RWPE2 (cell line): ENCODE measurements around the gene GRIK3.

ENCODE experiments used
- ATAC-seq: fragments of 200-7000 bp; cut with Tn5 transposase; 3 replicates; pipeline ENCODE4 v1.9.1; 2021; ENCODE audit warnings: low read depth
- DNase-seq: peaks from one replicate; pipeline ENCODE4 v3.0.0-alpha.2; 2020; ENCODE audit warnings: low spot score
- H3K27ac ChIP-seq: fragments of 450-650 bp; 2 replicates; pipeline ENCODE4 v1.5.1; 2017; ENCODE audit warnings: mild to moderate bottlenecking; ENCODE audit not compliant: poor library complexity, severe bottlenecking
- H3K27me3 ChIP-seq: fragments of 250-450 bp; sonication (Bioruptor Pico); 2 replicates; pipeline ENCODE4 v1.5.1; 2021; ENCODE audit warnings: mild to moderate bottlenecking, moderate library complexity; ENCODE audit not compliant: insufficient read depth, poor library complexity, severe bottlenecking
- H3K36me3 ChIP-seq: fragments of 250-450 bp; sonication (Bioruptor Pico); 2 replicates; pipeline ENCODE4 v1.5.1; 2020; ENCODE audit warnings: low read depth, mild to moderate bottlenecking, moderate library complexity
- H3K4me1 ChIP-seq: fragments of 250-450 bp; sonication (Bioruptor Pico); 2 replicates; pipeline ENCODE4 v1.5.1; 2021; ENCODE audit warnings: mild to moderate bottlenecking, moderate library complexity; ENCODE audit not compliant: insufficient read depth, poor library complexity, severe bottlenecking
- H3K4me3 ChIP-seq: fragments of 250-450 bp; sonication (Bioruptor Pico); 2 replicates; pipeline ENCODE4 v1.5.1; 2021; ENCODE audit warnings: mild to moderate bottlenecking, moderate library complexity; ENCODE audit not compliant: severe bottlenecking
- H3K9me3 ChIP-seq: fragments of 250-450 bp; sonication (Bioruptor Pico); 2 replicates; pipeline ENCODE4 v1.5.1; 2021; ENCODE audit warnings: mild to moderate bottlenecking, moderate library complexity; ENCODE audit not compliant: severe bottlenecking
- CTCF ChIP-seq: fragments of 450-650 bp; IDR thresholded peaks from one replicate; pipeline ENCODE4 v1.5.1; 2017; ENCODE audit warnings: mild to moderate bottlenecking, moderate library complexity; ENCODE audit not compliant: poor library complexity, severe bottlenecking

Gene GRIK3

GRCh38 chr1:36816348-36816747 is 218.0 kb downstream of the GRIK3 start:
- Histone ChIP-seq H3K27me3 (peaks cover 18% of the 10 kb centered on the region), H3K4me1 (no peaks in the 10 kb centered on the region), H3K27ac (no peak overlapping the region), H3K4me3 (no peak overlapping the region), H3K9me3 (no peaks in the 10 kb centered on the region), H3K36me3 (no peaks in the 10 kb centered on the region)
- DNase-seq = no peak
- ATAC-seq = no peak
- no peak for TF ChIP-seq CTCF

- no peak overlapping the region for H3K27ac ChIP-seq
- ATAC-seq = no peak
These were observed 219.5 kb downstream of the GRIK3 start for GRCh38 chr1:36814774-36815173.

GRCh38 chr1:36814083-36814482 is 220.2 kb downstream of the GRIK3 start:
- H3K4me3 ChIP-seq = no peak overlapping the region

More at GRCh38 chr1:36814774-36815173, 219.5 kb downstream of the GRIK3 start:
- TF ChIP-seq CTCF = no peak
- Histone ChIP-seq H3K9me3 (no peaks in the 10 kb centered on the region), H3K4me1 (no peaks in the 10 kb centered on the region), H3K4me3 (no peak overlapping the region), H3K27me3 (peaks cover 5% of the 10 kb centered on the region), H3K36me3 (no peaks in the 10 kb centered on the region)
- no peak for DNase-seq

GRCh38 chr1:36807262-36807661 is 227.1 kb downstream of the GRIK3 start:
- no peak for ATAC-seq
- TF ChIP-seq CTCF = no peak
- no peak overlapping the region for H3K4me3 ChIP-seq
- no peaks in the 10 kb centered on the region for H3K27me3 ChIP-seq
- H3K9me3 ChIP-seq = no peaks in the 10 kb centered on the region
- H3K36me3 ChIP-seq = no peaks in the 10 kb centered on the region
- H3K4me1 ChIP-seq = no peaks in the 10 kb centered on the region
- no peak overlapping the region for H3K27ac ChIP-seq
- no peak for DNase-seq

More at GRCh38 chr1:36814083-36814482, 220.2 kb downstream of the GRIK3 start:
- Histone ChIP-seq H3K4me1 (no peaks in the 10 kb centered on the region), H3K27me3 (peaks cover 4% of the 10 kb centered on the region), H3K36me3 (no peaks in the 10 kb centered on the region), H3K27ac (no peak overlapping the region), H3K9me3 (no peaks in the 10 kb centered on the region)
- DNase-seq (no peak), ATAC-seq (no peak)
- no peak for TF ChIP-seq CTCF

GRCh38 chr1:36805979-36806640 is 228.2 kb downstream of the GRIK3 start:
- no peaks in the 10 kb centered on the region for H3K36me3 ChIP-seq
- TF ChIP-seq CTCF = no peak
- no peaks in the 10 kb centered on the region for H3K9me3 ChIP-seq
- no peaks in the 10 kb centered on the region for H3K27me3 ChIP-seq
- ATAC-seq (no peak), DNase-seq (no peak)
- no peak overlapping the region for H3K4me3 ChIP-seq
- no peaks in the 10 kb centered on the region for H3K4me1 ChIP-seq
- no peak overlapping the region for H3K27ac ChIP-seq
